ENCODE measurements around the gene ADRM1. TPM values are rescaled to one million over a fixed set of nuclear protein-coding genes. Genes with fewer than 3 reads are reported as not detected.

ADRM1 gene
- total RNA-seq, 1 donor from 2014 or later: 125 TPM

- Histone ChIP-seq H3K27ac (ENCODE audit: low read depth, low read length) (no peak overlapping the region), H3K79me2 (ENCODE audit: insufficient read depth, low read length) (no peaks in the 10 kb centered on the region), H4K20me1 (ENCODE audit: insufficient read depth, low read length) (peaks cover 7% of the 10 kb centered on the region), H3K36me3 (ENCODE audit: insufficient read depth, low read length) (peaks cover 6% of the 10 kb centered on the region), H3K9me3 (ENCODE audit: insufficient read depth, low read depth, low read length) (no peaks in the 10 kb centered on the region), H3K4me2 (ENCODE audit: low read length) (no peak overlapping the region), H3K27me3 (ENCODE audit: insufficient read depth, low read length) (no peaks in the 10 kb centered on the region), H3K9ac (ENCODE audit: low read length) (no peak overlapping the region), H2AFZ (ENCODE audit: low read depth, low read length) (no peak overlapping the region), H3K4me1 (ENCODE audit: insufficient read depth, low read length) (no peaks in the 10 kb centered on the region), H3K4me3 (ENCODE audit: insufficient read depth, low read depth, low read length) (no peak overlapping the region)
- no peak for TF ChIP-seq EZH2 (IDR thresholded peaks at IDR 0.05; ENCODE audit: insufficient read depth, low read length)
- Mint-ChIP-seq H3K27me3 (ENCODE audit: low read depth, unreplicated experiment) (no peaks in the 10 kb centered on the region), H3K36me3 (ENCODE audit: low read depth, unreplicated experiment) (peaks cover 13% of the 10 kb centered on the region), H3K4me3 (ENCODE audit: unreplicated experiment) (no peak overlapping the region), H3K4me1 (ENCODE audit: low read depth, unreplicated experiment) (no peaks in the 10 kb centered on the region), H3K9me3 (ENCODE audit: unreplicated experiment) (no peaks in the 10 kb centered on the region), H3K27ac (ENCODE audit: unreplicated experiment) (no peak overlapping the region)
- DNase-seq (ENCODE audit: low read depth) (no peak), FAIRE-seq (no peak)
Observed at GRCh38 chr20:62288535-62289105, 14.2 kb upstream of the ADRM1 start.

GRCh38 chr20:62289131-62289530, 13.7 kb upstream of the ADRM1 start:
- no peak overlapping the region for H3K4me3 Mint-ChIP-seq (ENCODE audit: unreplicated experiment)
- no peak for TF ChIP-seq EZH2 (IDR thresholded peaks at IDR 0.05; ENCODE audit: insufficient read depth, low read length)
- TF ChIP-seq CTCF (IDR thresholded peaks at IDR 0.05; ENCODE audit: insufficient read depth, low read depth, low read length): no peak

GRCh38 chr20:62289898-62290297, 12.9 kb upstream of the ADRM1 start:
- H3K9me3 ChIP-seq (ENCODE audit: insufficient read depth, low read depth, low read length): no peaks in the 10 kb centered on the region
- H3K27me3 ChIP-seq (ENCODE audit: insufficient read depth, low read length): no peaks in the 10 kb centered on the region
- no peak for DNase-seq (ENCODE audit: low read depth)

More at GRCh38 chr20:62289131-62289530, 13.7 kb upstream of the ADRM1 start:
- H3K79me2 ChIP-seq (ENCODE audit: insufficient read depth, low read length): no peaks in the 10 kb centered on the region
- DNase-seq (ENCODE audit: low read depth) (no peak), FAIRE-seq (no peak)
- H3K4me3 ChIP-seq (ENCODE audit: insufficient read depth, low read depth, low read length): no peak overlapping the region
- Mint-ChIP-seq H3K27ac (ENCODE audit: unreplicated experiment) (no peak overlapping the region), H3K27me3 (ENCODE audit: low read depth, unreplicated experiment) (no peaks in the 10 kb centered on the region), H3K36me3 (ENCODE audit: low read depth, unreplicated experiment) (peaks cover 13% of the 10 kb centered on the region), H3K9me3 (ENCODE audit: unreplicated experiment) (no peaks in the 10 kb centered on the region), H3K4me1 (ENCODE audit: low read depth, unreplicated experiment) (no peaks in the 10 kb centered on the region)
- H3K4me2 ChIP-seq (ENCODE audit: low read length): no peak overlapping the region
- H3K27me3 ChIP-seq (ENCODE audit: insufficient read depth, low read length): no peaks in the 10 kb centered on the region
- H3K4me1 ChIP-seq (ENCODE audit: insufficient read depth, low read length): no peaks in the 10 kb centered on the region
- no peaks in the 10 kb centered on the region for H3K9me3 ChIP-seq (ENCODE audit: insufficient read depth, low read depth, low read length)
- H3K36me3 ChIP-seq (ENCODE audit: insufficient read depth, low read length): peaks cover 10% of the 10 kb centered on the region
- no peak overlapping the region for H3K27ac ChIP-seq (ENCODE audit: low read depth, low read length)
- no peak overlapping the region for H2AFZ ChIP-seq (ENCODE audit: low read depth, low read length)
- H3K9ac ChIP-seq (ENCODE audit: low read length): no peak overlapping the region
- peaks cover 7% of the 10 kb centered on the region for H4K20me1 ChIP-seq (ENCODE audit: insufficient read depth, low read length)

More at GRCh38 chr20:62289898-62290297, 12.9 kb upstream of the ADRM1 start:
- Mint-ChIP-seq H3K36me3 (ENCODE audit: low read depth, unreplicated experiment) (peaks cover 13% of the 10 kb centered on the region), H3K27ac (ENCODE audit: unreplicated experiment) (no peak overlapping the region), H3K27me3 (ENCODE audit: low read depth, unreplicated experiment) (no peaks in the 10 kb centered on the region), H3K4me1 (ENCODE audit: low read depth, unreplicated experiment) (no peaks in the 10 kb centered on the region), H3K4me3 (ENCODE audit: unreplicated experiment) (no peak overlapping the region), H3K9me3 (ENCODE audit: unreplicated experiment) (no peaks in the 10 kb centered on the region)
- Histone ChIP-seq H3K4me2 (ENCODE audit: low read length) (no peak overlapping the region), H3K79me2 (ENCODE audit: insufficient read depth, low read length) (no peaks in the 10 kb centered on the region), H3K27ac (ENCODE audit: low read depth, low read length) (no peak overlapping the region), H3K36me3 (ENCODE audit: insufficient read depth, low read length) (peaks cover 10% of the 10 kb centered on the region), H2AFZ (ENCODE audit: low read depth, low read length) (no peak overlapping the region), H3K4me1 (ENCODE audit: insufficient read depth, low read length) (no peaks in the 10 kb centered on the region), H3K4me3 (ENCODE audit: insufficient read depth, low read depth, low read length) (no peak overlapping the region), H3K9ac (ENCODE audit: low read length) (no peak overlapping the region), H4K20me1 (ENCODE audit: insufficient read depth, low read length) (peaks cover 7% of the 10 kb centered on the region)
- FAIRE-seq: no peak
- TF ChIP-seq CTCF (IDR thresholded peaks at IDR 0.05; ENCODE audit: insufficient read depth, low read depth, low read length) (no peak), EZH2 (IDR thresholded peaks at IDR 0.05; ENCODE audit: insufficient read depth, low read length) (no peak)

All from astrocyte (in vitro differentiated cells and primary cell).